ENCODE data around the gene ELP1. TPM values are rescaled to one million over a fixed set of nuclear protein-coding genes. Genes with fewer than 3 reads are reported as not detected.
"Not testable (repeated sequence)": the region's sequence is repeated elsewhere in the genome, so short reads cannot be mapped to it uniquely, and the experiment has no call there.

ELP1 gene
- total and polyA plus RNA-seq, 2 experiments from 2014 or later = 25.0 to 31.7 TPM

DNA sequence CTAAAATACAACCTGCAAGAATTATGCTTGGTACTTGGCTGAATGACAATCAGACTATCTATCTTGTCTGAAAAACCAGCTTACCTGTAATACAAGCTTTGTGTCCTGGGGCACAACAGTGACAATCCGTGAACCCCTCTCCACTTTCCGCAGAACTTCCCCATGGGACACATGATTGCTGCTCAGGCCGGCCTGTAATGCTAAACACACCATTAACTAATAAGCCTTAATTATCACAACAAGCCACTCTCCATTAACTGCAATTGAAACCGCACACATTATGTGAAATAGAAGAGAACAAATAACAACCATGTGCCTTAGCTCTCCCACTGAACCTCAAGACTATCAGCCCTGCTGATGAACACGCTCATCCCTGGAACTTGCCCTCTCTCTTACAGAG, 33.7 kb downstream of the ELP1 start:
- Histone ChIP-seq H3K27me3 (no peaks in the 10 kb centered on the region), H3K27ac (no peak overlapping the region), H3K4me3 (no peak overlapping the region), H3K4me1 (ENCODE audit: low read depth) (no peaks in the 10 kb centered on the region), H3K36me3 (peaks cover 73% of the 10 kb centered on the region), H3K9me3 (ENCODE audit: low read depth) (no peaks in the 10 kb centered on the region)
- TF ChIP-seq, protein P1, sequence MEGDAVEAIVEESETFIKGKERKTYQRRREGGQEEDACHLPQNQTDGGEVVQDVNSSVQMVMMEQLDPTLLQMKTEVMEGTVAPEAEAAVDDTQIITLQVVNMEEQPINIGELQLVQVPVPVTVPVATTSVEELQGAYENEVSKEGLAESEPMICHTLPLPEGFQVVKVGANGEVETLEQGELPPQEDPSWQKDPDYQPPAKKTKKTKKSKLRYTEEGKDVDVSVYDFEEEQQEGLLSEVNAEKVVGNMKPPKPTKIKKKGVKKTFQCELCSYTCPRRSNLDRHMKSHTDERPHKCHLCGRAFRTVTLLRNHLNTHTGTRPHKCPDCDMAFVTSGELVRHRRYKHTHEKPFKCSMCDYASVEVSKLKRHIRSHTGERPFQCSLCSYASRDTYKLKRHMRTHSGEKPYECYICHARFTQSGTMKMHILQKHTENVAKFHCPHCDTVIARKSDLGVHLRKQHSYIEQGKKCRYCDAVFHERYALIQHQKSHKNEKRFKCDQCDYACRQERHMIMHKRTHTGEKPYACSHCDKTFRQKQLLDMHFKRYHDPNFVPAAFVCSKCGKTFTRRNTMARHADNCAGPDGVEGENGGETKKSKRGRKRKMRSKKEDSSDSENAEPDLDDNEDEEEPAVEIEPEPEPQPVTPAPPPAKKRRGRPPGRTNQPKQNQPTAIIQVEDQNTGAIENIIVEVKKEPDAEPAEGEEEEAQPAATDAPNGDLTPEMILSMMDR (IDR thresholded peaks at IDR 0.05; ENCODE audit: low read depth, low read length) = no peak
- DNase-seq (ENCODE audit: low read depth in 1 of 2, low spot score in 1 of 2) = no peak

DNA sequence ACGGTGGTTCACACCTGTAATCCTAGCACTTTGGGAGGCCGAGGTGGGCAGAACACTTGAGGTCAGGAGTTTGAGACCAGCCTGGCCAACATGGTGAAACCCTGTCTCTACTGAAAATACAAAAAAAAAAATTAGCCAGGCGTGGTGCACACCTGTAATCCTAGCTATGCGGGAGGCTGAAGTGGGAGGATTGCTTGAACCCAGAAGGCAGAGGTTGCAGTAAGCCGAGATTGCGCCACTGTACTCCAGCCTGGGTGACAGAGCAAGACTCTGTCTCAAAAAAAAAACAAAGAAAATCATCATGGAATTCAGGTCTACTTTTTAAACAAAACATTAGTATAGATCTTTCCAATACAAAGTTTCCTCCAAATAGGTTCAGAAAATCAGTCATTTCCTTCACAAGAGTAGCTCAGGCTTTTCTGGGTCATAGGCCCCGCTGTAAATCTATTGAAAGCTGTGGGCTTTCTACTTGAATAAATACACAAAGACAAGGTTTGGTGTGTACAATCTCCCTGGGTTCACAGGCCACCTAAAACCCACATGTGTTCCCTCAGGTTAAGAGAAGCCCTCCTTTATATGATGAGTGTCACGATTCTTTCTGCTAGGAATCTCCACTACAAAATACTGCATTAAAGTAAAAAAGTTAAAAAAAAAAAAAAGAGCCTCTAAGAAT, 34.8 kb downstream of the ELP1 start:
- H3K4me3 ChIP-seq; H3K27me3 ChIP-seq; H3K27ac ChIP-seq; H3K4me1 ChIP-seq (ENCODE audit: low read depth); H3K9me3 ChIP-seq (ENCODE audit: low read depth); DNase-seq (ENCODE audit: low read depth in 1 of 2, low spot score in 1 of 2): not testable (repeated sequence)
- peaks cover 65% of the 10 kb centered on the region for H3K36me3 ChIP-seq

DNA sequence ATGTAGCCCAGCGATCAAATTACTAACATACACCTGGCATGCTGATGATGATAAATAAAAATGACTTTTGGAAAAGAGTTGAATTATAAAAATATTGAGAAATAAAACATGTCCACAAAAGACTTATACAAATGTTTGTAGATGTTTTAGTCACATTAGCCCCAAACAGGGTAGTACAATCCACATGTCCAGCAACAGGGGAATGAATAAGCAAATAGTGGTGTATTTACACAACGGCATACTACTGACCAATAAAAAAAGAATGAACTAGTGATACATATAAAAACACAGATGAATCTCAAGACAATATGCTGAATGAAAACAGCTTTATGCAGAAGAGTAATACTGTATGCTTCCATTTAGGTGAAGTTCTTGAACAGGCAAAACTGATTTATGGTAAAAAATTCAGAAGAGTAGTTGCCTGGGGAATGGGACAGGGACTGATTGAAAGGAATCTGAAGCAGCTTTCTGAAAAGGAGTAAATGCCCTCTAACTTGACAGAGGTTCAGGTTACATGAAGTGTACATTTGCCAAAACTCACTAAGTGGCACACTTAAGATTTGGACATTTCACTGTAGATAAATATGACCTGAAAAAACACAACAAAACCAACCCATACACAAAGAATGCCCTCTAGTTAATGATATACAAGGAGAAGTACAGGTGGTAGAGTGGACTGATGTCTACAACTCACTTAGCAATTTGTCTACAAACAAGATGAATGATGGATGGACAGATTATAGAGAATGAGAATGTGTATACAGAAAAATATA, 36.4 kb downstream of the ELP1 start:
- DNase-seq (ENCODE audit: low read depth in 1 of 2, low spot score in 1 of 2) = no peak
- Histone ChIP-seq H3K4me1 (ENCODE audit: low read depth) (no peaks in the 10 kb centered on the region), H3K9me3 (ENCODE audit: low read depth) (no peaks in the 10 kb centered on the region), H3K36me3 (peaks cover 56% of the 10 kb centered on the region), H3K27me3 (no peaks in the 10 kb centered on the region), H3K4me3 (no peak overlapping the region), H3K27ac (no peak overlapping the region)
- TF ChIP-seq, protein P1 (IDR thresholded peaks at IDR 0.05; ENCODE audit: low read depth, low read length) = no peak

DNA sequence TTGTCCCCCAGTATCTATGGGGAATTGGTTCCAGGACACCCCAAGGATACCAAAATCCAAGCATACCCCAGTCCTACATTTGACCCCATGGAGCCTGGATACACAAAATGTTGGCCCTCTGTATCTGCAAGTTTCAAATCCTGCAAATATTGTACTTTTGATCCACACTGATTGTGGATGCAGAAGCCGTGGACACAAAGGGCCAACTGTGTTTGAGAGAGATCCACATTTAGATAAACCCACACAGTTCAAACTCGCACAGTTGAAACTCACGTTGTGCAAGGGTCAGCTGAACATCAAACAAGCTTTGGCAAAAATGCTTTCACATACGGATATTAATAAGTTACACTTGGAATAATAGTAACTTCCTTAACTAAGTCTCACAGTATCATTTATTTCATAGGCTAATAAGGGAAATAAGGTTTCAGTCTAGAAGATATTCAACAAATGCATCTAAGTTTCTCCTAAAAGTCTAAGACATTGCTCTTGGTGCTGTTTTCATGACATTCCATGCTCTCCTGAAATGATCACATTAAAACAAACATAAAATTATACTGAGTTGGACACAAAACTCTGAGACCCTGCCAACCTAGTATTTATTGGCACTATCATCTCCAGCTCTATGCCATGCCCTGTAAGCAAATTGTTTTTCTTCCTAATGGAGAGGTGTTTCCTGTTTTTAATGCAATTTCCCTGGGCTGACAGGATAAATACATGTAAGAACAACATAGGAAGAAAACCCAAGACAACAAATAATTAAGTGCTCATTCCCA, 39.5 kb downstream of the ELP1 start:
- DNase-seq (ENCODE audit: low read depth in 1 of 2, low spot score in 1 of 2) = no peak
- Histone ChIP-seq H3K27me3 (no peaks in the 10 kb centered on the region), H3K9me3 (ENCODE audit: low read depth) (no peaks in the 10 kb centered on the region), H3K4me3 (no peak overlapping the region), H3K27ac (no peak overlapping the region), H3K36me3 (peaks cover 35% of the 10 kb centered on the region), H3K4me1 (ENCODE audit: low read depth) (peaks cover 9% of the 10 kb centered on the region)
- TF ChIP-seq, protein P1 (IDR thresholded peaks at IDR 0.05; ENCODE audit: low read depth, low read length) = no peak

DNA sequence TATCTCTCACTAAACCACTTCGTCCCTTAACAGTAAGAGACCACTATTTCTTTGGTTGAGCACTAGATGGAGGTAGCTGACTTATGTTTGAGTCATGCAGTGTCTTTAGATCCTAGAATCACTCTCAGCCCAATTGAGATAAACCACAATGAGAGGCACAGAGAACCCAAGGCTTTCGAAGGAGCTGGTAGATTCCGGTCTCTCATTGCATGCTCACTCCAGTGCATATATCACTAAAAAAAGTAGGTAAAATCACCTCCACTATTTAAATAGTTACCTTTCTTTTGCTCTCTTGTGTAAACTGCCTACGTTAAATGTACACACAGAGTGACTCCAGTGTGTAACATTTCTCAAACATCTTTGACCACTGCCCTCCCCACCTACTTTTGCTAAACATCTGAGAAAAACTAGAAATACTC, 44.3 kb downstream of the ELP1 start:
- TF ChIP-seq, protein P1 (IDR thresholded peaks at IDR 0.05; ENCODE audit: low read depth, low read length) = peak; percentile 33
- peak overlapping the region; percentile 90 for H3K27ac ChIP-seq
- DNase-seq (ENCODE audit: low read depth in 1 of 2, low spot score in 1 of 2) = peak; percentile 56 to 72
- no peaks in the 10 kb centered on the region for H3K9me3 ChIP-seq (ENCODE audit: low read depth)
- peaks cover 27% of the 10 kb centered on the region for H3K4me1 ChIP-seq (ENCODE audit: low read depth)
- no peak overlapping the region for H3K4me3 ChIP-seq
- no peaks in the 10 kb centered on the region for H3K27me3 ChIP-seq
- peaks cover 8% of the 10 kb centered on the region for H3K36me3 ChIP-seq

DNA sequence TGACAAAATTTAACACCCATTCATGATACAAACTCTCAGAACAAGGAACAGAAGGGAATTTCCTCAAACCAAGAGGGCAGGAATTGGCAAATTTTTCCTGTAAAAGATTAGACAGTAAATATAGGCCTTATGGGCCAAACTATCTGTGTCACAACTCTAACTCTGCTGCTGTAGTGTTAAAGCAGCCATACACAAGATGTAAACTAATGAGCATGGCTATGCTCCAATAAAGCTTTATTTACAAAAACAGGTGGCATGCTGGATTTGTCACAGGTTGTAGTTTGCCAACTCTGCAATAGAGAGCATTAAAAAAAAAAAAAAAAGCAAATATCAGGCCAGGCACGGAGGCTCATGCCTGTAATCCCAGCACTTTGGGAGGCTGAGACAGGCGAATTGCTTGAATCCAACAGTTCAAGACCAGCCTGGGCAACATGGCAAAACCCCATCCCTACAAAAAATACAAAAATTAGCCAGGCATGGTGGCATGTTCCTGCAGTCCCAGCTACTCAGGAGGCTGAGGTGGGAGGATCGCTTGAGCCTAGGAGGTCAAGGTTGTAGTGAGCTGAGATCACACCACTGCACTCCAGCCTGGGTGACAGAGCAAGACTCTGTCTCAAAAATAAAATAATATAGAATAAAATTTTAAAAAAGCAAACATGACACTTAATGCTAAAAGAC, 47.2 kb downstream of the ELP1 start:
- H3K27me3 ChIP-seq; H3K27ac ChIP-seq; H3K4me3 ChIP-seq; H3K36me3 ChIP-seq; H3K9me3 ChIP-seq (ENCODE audit: low read depth): not testable (repeated sequence)
- H3K4me1 ChIP-seq (ENCODE audit: low read depth) = peaks cover 27% of the 10 kb centered on the region
- peak in 1 of 2 donors; percentile 22 for DNase-seq (ENCODE audit: low read depth in 1 of 2, low spot score in 1 of 2)
